Measurements from ENCODE around the gene NCK1.

- TF ChIP-seq, protein P1, sequence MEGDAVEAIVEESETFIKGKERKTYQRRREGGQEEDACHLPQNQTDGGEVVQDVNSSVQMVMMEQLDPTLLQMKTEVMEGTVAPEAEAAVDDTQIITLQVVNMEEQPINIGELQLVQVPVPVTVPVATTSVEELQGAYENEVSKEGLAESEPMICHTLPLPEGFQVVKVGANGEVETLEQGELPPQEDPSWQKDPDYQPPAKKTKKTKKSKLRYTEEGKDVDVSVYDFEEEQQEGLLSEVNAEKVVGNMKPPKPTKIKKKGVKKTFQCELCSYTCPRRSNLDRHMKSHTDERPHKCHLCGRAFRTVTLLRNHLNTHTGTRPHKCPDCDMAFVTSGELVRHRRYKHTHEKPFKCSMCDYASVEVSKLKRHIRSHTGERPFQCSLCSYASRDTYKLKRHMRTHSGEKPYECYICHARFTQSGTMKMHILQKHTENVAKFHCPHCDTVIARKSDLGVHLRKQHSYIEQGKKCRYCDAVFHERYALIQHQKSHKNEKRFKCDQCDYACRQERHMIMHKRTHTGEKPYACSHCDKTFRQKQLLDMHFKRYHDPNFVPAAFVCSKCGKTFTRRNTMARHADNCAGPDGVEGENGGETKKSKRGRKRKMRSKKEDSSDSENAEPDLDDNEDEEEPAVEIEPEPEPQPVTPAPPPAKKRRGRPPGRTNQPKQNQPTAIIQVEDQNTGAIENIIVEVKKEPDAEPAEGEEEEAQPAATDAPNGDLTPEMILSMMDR (IDR thresholded peaks at IDR 0.05): no peak
- no peak for TF ChIP-seq POLR2A (IDR thresholded peaks at IDR 0.05)
Measured at GRCh38 chr3:136949146-136949545, 87.1 kb downstream of the NCK1 start.

All from lower leg skin (tissue), 3 donors.